ENCODE results near the gene DFFA. TPM values are rescaled to one million over a fixed set of nuclear protein-coding genes. Genes with fewer than 3 reads are reported as not detected.
A peak's percentile ranks its signal among the peaks of the same experiment; 100 is the strongest.

DFFA gene
- total RNA-seq, 4 donors from 2014 or later: 17.9 to 32.5 (median 26.0) TPM

- no peak for TF ChIP-seq POLR2A (IDR thresholded peaks at IDR 0.05; ENCODE audit: low read depth)
- no peak for TF ChIP-seq POLR2AphosphoS5 (IDR thresholded peaks at IDR 0.05)
- no peak for TF ChIP-seq CTCF (IDR thresholded peaks at IDR 0.05)
- no peak for TF ChIP-seq EP300 (IDR thresholded peaks at IDR 0.05)
- peaks cover 29 to 75% (median 67%) of the 10 kb centered on the region in 4 donors for H3K4me1 ChIP-seq
- H3K9me3 ChIP-seq: no peaks in the 10 kb centered on the region
- no peak for DNase-seq (ENCODE audit: extremely low spot score)
- WGBS: 67% methylated on average over 10 of the region's 10 CpGs
- H3K4me3 ChIP-seq: no peak overlapping the region
- no peaks in the 10 kb centered on the region for H3K36me3 ChIP-seq
- no peak overlapping the region for H3K27ac ChIP-seq (replicated peaks in 1 of 4)
- H3K27me3 ChIP-seq: no peaks in the 10 kb centered on the region
- intact Hi-C loops (cut with DNase I): no loop called here
Observed at GRCh38 chr1:10515301-10515975, 43.1 kb upstream of the DFFA start.

GRCh38 chr1:10514490-10515235 lies 42.3 kb upstream of the DFFA start:
- no peaks in the 10 kb centered on the region for H3K27me3 ChIP-seq
- H3K27ac ChIP-seq (replicated peaks in 1 of 4): no peak overlapping the region
- H3K36me3 ChIP-seq: no peaks in the 10 kb centered on the region
- DNase-seq (ENCODE audit: extremely low spot score): no peak
- H3K9me3 ChIP-seq: no peaks in the 10 kb centered on the region
- H3K4me1 ChIP-seq: peaks cover 36 to 83% (median 75%) of the 10 kb centered on the region in 4 donors
- 68% methylated on average over 8 of the region's 8 CpGs for WGBS
- TF ChIP-seq EP300 (IDR thresholded peaks at IDR 0.05) (no peak), CTCF (IDR thresholded peaks at IDR 0.05) (peak; percentile 51 to 63 (median 53))
- H3K4me3 ChIP-seq: no peak overlapping the region
- intact Hi-C loops (cut with DNase I): loop anchor here (5.0 kb wide), 2 partner anchors 283 to 353 kb away; partner anchors contain the start of gene CASZ1

- WGBS: 90% methylated on average over 2 of the region's 5 CpGs
- Histone ChIP-seq H3K27ac (replicated peaks in 1 of 4) (peak overlapping the region in 1 of 4 donors; percentile 20), H3K4me1 (peaks cover 31 to 76% (median 67%) of the 10 kb centered on the region in 4 donors), H3K9me3 (no peaks in the 10 kb centered on the region), H3K4me3 (no peak overlapping the region), H3K36me3 (no peaks in the 10 kb centered on the region), H3K27me3 (no peaks in the 10 kb centered on the region)
- intact Hi-C loops (cut with DNase I): loop anchor here (5.0 kb wide), 2 partner anchors 284 to 354 kb away; partner anchors contain the start of gene CASZ1
- DNase-seq (ENCODE audit: extremely low spot score): no peak
- TF ChIP-seq POLR2A (IDR thresholded peaks at IDR 0.05; ENCODE audit: low read depth) (no peak), EP300 (IDR thresholded peaks at IDR 0.05) (no peak), POLR2AphosphoS5 (IDR thresholded peaks at IDR 0.05) (no peak), CTCF (IDR thresholded peaks at IDR 0.05) (no peak)
Observed at GRCh38 chr1:10513199-10513598, 40.9 kb upstream of the DFFA start.

- WGBS: 58% methylated on average over 2 of the region's 3 CpGs
- H3K27me3 ChIP-seq: no peaks in the 10 kb centered on the region
- H3K36me3 ChIP-seq: no peaks in the 10 kb centered on the region
- H3K27ac ChIP-seq (replicated peaks in 1 of 4): peak overlapping the region in 1 of 4 donors; percentile 11
- no peaks in the 10 kb centered on the region for H3K9me3 ChIP-seq
- peaks cover 26 to 81% (median 67%) of the 10 kb centered on the region in 4 donors for H3K4me1 ChIP-seq
- DNase-seq (ENCODE audit: extremely low spot score): no peak
- intact Hi-C loops (cut with DNase I): loop anchor here (5.0 kb wide), 2 partner anchors 286 to 356 kb away; partner anchors contain the start of gene CASZ1
- H3K4me3 ChIP-seq: no peak overlapping the region
- no peak for TF ChIP-seq CTCF (IDR thresholded peaks at IDR 0.05)
- no peak for TF ChIP-seq EP300 (IDR thresholded peaks at IDR 0.05)
- TF ChIP-seq POLR2AphosphoS5 (IDR thresholded peaks at IDR 0.05): no peak
Observed at GRCh38 chr1:10511494-10511885, 39.2 kb upstream of the DFFA start.
